MG63 (cell line): ENCODE measurements around the gene MAGOH. TPM values are rescaled to one million over a fixed set of nuclear protein-coding genes. Genes with fewer than 3 reads are reported as not detected.

Experiments
- DNase-seq: peaks from one replicate; pipeline ENCODE4 v3.0.0-alpha.2; 2020
- H3K27me3 ChIP-seq: fragments of 250-450 bp; sonication (Bioruptor Pico); 2 replicates; pipeline ENCODE4 v1.5.1; 2020; ENCODE audit warnings: mild to moderate bottlenecking, moderate library complexity
- H3K36me3 ChIP-seq: fragments of 250-450 bp; sonication (Bioruptor Pico); 2 replicates; pipeline ENCODE4 v1.5.1; 2020; ENCODE audit warnings: mild to moderate bottlenecking, moderate library complexity
- H3K4me3 ChIP-seq: fragments of 250-450 bp; sonication (Bioruptor Pico); 2 replicates; pipeline ENCODE4 v1.5.1; 2020; ENCODE audit warnings: mild to moderate bottlenecking, moderate library complexity
- H3K9me3 ChIP-seq: fragments of 250-450 bp; sonication (Bioruptor Pico); 2 replicates; pipeline ENCODE4 v1.5.1; 2020; ENCODE audit warnings: mild to moderate bottlenecking, moderate library complexity
- total RNA-seq: library from RNA; depleted of rRNA; stranded (reverse); fragments of >200 nt; shearing (Covaris generic); gene quantifications from 2 replicates; pipeline ENCODE4 v1.2.3, GENCODE V29; 2014; ENCODE audit warnings: low replicate concordance

Gene MAGOH
- total RNA-seq, 1 experiment from 2014 or later, result 32.7 TPM

DNA sequence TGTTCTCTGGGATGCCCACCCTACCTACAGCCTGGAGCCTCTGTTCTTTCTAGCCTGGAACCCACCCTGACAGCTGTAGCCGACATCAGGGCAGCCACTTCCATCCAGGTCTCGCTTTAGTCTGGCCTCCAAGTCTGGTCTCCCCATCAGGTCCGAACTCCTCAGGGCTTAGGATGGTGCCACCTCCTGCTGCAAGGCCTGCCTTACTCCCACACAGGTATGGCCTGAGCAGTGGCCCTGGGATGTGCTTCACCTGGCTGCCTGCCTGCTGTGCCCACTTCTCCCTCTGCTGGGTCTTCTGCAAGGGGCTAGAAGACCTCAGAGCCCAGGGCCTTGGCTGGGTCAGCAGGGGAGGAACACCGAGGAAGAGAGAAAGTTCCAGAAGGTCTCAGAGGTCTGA, 35.7 kb upstream of the MAGOH start:
- DNase-seq, result no peak
- no peak overlapping the region for H3K4me3 ChIP-seq
- H3K9me3 ChIP-seq, result no peaks in the 10 kb centered on the region
- no peaks in the 10 kb centered on the region for H3K27me3 ChIP-seq
- H3K36me3 ChIP-seq, result peaks cover 45% of the 10 kb centered on the region

DNA sequence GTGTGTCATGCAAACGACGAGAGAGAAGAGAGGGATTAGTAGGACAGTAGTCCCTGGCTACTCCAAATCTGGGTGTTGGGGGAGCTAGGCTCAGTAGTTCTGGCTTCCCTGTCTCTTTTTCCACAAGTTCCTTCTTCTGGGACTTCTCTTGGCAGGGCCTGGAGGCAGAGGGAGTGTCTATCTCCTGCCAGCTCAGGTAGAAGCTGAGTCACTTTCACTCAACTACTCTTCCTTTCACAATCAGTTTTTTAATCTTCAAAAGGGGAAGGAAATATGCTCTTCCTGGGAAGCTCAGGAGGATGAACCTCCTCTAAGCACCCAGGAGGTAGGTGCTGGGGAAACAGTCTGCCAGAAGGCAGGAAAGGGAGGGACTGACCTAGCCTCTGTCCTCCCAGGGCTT, 35.2 kb upstream of the MAGOH start:
- no peak overlapping the region for H3K4me3 ChIP-seq
- H3K27me3 ChIP-seq, result no peaks in the 10 kb centered on the region
- DNase-seq, result no peak
- H3K9me3 ChIP-seq, result no peaks in the 10 kb centered on the region
- H3K36me3 ChIP-seq, result peaks cover 45% of the 10 kb centered on the region

DNA sequence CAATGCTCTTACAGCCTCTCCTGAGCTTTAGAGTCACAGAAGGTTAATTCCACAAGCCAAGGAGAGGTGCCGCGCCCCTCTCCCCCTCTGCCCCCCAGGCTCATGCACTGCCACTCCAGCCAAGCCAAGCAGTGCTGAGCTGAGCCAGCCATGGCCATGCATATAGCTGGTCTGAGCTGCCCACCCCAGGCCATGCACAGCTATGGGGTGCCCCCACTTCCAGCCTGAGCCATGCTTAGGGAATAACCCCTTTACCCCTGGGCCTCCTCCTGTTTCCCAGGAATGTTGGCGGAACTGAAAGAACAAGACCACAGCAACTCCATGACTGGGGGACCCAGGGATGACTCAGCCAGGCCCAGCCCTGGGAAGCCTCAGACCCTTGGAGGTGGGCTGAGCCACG, 34.0 kb upstream of the MAGOH start:
- H3K36me3 ChIP-seq, result peaks cover 40% of the 10 kb centered on the region
- no peak overlapping the region for H3K4me3 ChIP-seq
- no peak for DNase-seq
- no peaks in the 10 kb centered on the region for H3K9me3 ChIP-seq
- no peaks in the 10 kb centered on the region for H3K27me3 ChIP-seq

DNA sequence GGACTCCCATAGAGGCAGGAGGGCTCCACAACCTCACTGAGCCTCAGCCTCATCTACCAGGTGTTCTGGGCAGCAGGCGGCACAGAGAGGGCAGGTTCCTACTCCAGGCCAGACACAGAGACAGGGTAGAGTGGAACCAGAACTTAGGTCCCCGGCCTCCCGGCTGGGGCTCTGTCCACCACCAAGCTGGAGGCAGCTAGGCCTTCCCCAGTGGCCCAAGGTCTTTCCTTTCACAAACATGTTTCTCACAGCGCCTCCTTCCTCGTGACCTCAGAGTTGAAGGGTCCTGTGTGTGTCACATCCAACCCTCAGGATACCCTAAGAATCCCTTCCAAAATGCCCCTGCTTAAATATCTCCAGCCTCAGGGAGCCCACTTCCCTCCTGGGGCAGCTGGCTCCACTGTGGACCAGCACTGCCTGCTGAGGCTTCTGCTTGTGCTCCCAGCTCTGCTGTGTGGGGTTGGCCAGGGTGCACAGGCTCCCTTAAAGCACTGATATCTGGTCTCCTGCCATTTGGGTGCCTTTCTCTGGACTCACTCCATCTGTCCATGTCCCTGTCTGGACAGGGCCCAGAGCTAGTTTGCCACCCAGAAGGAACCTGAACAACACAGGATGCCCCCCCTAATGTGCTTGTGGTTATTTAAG, 33.2 kb upstream of the MAGOH start:
- no peaks in the 10 kb centered on the region for H3K9me3 ChIP-seq
- DNase-seq, result no peak
- H3K36me3 ChIP-seq, result peaks cover 37% of the 10 kb centered on the region
- H3K4me3 ChIP-seq, result no peak overlapping the region
- no peaks in the 10 kb centered on the region for H3K27me3 ChIP-seq

DNA sequence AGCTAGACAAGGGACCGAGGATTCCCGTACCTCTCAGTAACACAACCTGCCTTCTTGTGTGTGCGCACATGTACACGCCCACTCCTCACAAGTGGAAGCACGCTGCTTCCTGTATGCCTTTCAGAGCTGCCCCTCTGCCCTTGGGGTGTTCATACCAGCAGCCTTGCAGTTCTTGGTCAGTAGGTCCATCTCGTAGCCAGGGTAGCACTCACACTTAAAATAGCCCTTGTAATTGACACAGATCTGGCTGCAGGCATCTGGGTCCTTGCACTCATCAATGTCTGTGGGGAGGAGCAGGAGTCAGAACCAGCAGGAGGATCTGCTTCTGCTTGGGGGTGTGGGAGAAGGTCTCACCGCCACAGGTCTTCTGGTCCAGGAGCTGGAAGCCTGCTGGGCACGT, 32.6 kb upstream of the MAGOH start:
- H3K27me3 ChIP-seq, result no peaks in the 10 kb centered on the region
- no peaks in the 10 kb centered on the region for H3K9me3 ChIP-seq
- DNase-seq, result no peak
- H3K4me3 ChIP-seq, result no peak overlapping the region
- peaks cover 43% of the 10 kb centered on the region for H3K36me3 ChIP-seq

DNA sequence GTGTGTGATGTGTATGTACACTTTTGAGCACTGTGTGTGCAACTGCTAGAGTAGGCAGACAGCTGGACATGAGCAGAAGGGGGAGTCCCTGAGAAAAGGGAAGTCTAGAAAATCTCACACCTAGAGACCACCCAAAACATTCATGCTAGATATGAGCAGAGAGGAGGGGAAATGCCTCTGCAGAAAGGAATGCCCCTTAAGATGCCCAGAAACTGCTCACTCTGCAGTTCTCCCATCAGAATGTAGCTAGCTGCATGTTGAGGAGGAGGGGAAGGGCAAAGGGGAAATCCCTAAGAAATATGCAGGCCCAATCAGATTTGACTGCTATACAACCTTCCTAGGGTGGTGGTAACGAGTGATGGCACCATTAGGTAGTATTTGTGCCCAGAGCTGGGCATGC, 31.8 kb upstream of the MAGOH start:
- H3K36me3 ChIP-seq, result peaks cover 46% of the 10 kb centered on the region
- no peaks in the 10 kb centered on the region for H3K27me3 ChIP-seq
- DNase-seq, result no peak
- H3K4me3 ChIP-seq, result no peak overlapping the region
- H3K9me3 ChIP-seq, result no peaks in the 10 kb centered on the region

DNA sequence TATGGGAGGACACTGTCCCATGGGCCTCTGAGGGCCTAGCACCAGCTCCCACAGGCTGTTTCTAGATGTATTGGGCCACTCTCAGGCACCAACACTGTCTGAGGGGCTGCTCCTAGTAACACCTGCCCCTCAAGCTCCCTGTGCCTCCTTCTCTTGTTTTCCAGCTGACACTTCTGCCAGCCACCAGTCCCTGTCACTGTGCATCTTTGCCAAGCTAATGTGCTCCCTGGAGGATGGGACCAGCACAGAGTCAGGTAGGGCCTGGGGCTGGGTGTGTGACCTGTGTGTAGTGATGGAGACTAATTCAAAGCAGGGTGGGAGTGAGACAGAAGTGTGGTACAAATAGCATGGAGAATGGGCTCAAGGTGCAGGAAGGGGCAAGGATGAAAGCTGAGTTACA, 29.4 kb upstream of the MAGOH start:
- Histone ChIP-seq H3K36me3 (peaks cover 50% of the 10 kb centered on the region), H3K27me3 (no peaks in the 10 kb centered on the region), H3K9me3 (no peaks in the 10 kb centered on the region), H3K4me3 (no peak overlapping the region)
- DNase-seq, result no peak

DNA sequence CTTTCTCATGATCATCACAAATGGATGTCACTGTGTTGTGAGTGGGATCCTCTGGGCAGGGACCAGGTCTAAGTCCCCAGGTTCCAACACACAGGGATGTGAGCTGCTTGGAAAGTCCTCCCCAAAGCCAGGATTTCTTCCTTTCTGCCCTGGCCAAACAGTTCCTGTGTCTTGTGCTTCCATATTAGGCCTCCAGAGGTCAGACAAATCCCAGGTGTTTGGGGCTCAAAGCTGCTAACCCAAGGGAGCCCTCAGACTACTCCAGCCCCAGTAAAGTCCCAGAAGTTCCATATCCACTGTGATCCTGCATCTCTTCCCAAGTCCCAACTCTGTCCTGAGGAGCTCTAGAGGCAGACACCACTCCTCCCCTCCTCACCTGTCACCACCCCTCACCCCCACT, 27.7 kb upstream of the MAGOH start:
- DNase-seq, result no peak
- Histone ChIP-seq H3K27me3 (no peaks in the 10 kb centered on the region), H3K36me3 (peaks cover 64% of the 10 kb centered on the region), H3K9me3 (no peaks in the 10 kb centered on the region), H3K4me3 (no peak overlapping the region)

DNA sequence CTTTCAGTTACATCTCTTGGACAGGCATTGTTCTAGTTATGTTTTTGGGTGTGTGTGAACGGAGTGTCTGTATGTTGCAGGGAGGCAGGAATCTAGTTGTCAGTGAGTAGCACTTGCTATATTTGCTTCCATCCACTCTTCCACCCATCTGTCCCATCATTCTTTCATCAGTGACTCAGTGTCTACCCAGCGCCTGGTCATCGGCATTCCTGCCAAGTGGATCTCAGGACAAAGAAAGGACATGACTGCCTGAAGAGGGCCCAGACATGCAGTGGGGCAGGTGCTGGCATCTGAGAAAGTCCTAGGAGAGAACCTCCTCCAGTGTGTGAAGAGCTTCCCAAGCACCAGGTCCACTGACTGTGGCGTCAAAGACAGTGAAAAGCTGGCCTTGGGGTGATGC, 27.3 kb upstream of the MAGOH start:
- peak; percentile 27 for DNase-seq

DNA sequence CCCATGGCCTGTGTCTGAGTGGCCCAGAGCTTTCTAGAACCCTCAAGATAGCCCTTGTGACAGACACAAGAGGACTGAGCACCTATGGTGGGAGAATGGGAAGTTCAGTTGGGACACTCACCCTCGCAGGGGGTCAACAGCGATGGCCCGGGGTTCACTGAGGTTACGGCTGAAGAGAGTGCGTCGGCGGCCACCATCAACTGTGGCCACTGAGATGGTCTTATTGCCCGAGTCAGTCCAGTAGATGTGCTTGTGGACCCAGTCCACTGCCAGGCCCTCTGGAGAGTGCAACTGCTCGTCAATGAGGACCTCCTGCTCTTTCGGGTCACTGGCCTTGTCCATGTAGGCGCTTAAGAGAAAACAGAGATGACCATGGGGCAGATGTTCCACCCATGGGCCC, 25.7 kb upstream of the MAGOH start:
- no peaks in the 10 kb centered on the region for H3K9me3 ChIP-seq
- DNase-seq, result no peak
- H3K27me3 ChIP-seq, result no peaks in the 10 kb centered on the region
- peaks cover 65% of the 10 kb centered on the region for H3K36me3 ChIP-seq
- no peak overlapping the region for H3K4me3 ChIP-seq

More for the DNA sequence above, 27.3 kb upstream of the MAGOH start:
- no peaks in the 10 kb centered on the region for H3K9me3 ChIP-seq
- H3K27me3 ChIP-seq, result no peaks in the 10 kb centered on the region
- H3K4me3 ChIP-seq, result no peak overlapping the region
- peaks cover 62% of the 10 kb centered on the region for H3K36me3 ChIP-seq

DNA sequence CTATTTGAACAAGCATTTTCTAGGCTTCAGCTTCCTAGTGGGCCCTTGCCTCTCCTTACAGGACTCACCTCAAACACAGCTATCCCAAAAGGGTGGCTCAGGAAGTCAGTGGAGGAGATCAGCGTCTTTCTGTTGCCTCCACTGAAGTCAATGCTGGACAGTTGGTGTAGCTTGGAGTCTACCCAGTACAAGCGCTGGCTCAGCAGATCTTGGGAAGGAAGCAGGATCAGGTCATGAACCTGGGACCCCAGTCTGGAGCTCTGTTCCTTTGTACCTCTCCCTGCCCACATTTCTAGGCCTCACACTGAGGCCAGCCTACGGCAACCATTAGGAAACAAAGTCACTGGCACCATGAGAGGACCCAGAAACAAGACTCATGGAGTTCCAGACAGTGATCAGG, 23.7 kb upstream of the MAGOH start:
- H3K36me3 ChIP-seq, result peaks cover 70% of the 10 kb centered on the region
- H3K27me3 ChIP-seq, result no peaks in the 10 kb centered on the region
- no peak for DNase-seq
- H3K4me3 ChIP-seq, result no peak overlapping the region
- H3K9me3 ChIP-seq, result no peaks in the 10 kb centered on the region

DNA sequence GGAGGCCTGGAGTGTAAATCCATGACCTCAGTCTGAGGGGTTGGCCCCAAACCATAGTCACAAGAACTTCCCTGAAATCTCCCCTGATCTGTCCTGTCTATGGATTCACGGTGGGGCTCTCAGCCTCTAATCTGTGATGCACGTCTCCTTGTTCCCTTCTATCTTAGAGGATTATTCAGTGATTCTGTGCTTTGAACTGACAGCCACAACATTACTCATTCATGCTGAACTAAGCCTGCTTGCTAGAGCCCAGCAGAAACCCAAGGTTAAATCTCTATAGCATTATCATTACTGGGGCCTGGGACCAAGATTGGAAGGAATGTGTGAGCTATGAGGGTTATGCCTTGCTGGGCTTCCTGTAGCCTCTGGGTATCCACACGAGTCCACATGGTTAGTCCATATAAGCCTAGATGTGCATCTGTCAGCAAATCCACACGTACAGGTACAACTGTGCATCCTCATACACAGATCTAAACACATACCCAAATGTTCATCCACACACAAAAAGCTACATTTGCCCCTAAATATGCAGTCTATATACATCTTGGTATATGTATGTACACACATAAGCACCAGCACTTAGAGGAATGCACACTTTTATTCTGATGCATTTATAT, 22.4 kb upstream of the MAGOH start:
- no peaks in the 10 kb centered on the region for H3K9me3 ChIP-seq
- peaks cover 73% of the 10 kb centered on the region for H3K36me3 ChIP-seq
- DNase-seq, result no peak
- no peaks in the 10 kb centered on the region for H3K27me3 ChIP-seq
- no peak overlapping the region for H3K4me3 ChIP-seq

DNA sequence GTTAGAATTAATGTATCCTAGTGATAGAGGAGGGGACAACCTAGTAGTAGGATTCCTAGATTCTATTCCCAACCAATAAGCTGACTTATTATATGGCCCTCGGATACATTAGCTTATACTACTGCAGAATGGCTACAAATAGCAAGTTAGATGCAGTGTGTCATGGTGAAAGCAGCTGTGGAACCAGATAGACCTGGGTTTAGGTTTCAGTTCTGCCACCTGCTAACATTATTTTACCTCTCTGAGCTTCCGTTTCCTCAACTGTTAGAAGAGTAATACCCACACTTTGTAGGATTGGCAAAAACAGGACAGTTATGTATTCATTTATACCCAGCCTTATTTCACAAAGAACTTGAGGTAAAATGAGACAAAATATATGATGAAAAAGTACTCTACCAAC, 21.6 kb upstream of the MAGOH start:
- Histone ChIP-seq H3K27me3 (no peaks in the 10 kb centered on the region), H3K9me3 (no peaks in the 10 kb centered on the region), H3K36me3 (peaks cover 76% of the 10 kb centered on the region), H3K4me3 (no peak overlapping the region)
- no peak for DNase-seq

DNA sequence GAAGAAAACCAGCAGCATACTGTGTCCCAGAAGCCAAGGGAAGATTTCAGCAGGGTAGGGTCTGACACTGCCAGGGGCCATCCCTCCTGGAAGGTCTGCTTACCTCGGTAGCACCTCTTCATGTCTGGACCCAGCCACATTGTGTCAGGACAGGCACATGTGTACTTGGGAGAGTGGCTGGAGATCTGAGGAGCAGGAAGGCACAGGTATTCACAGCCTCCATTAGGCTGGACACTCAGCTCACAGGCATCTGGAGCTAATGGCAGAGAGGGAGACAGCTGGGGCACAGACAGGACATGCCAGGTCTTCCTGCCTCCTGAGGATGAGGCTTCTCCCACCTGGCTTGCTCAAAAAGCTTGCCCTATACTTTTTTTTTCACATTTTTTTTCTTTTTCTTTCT, 19.9 kb upstream of the MAGOH start:
- Histone ChIP-seq H3K27me3 (no peaks in the 10 kb centered on the region), H3K9me3 (no peaks in the 10 kb centered on the region), H3K4me3 (no peak overlapping the region), H3K36me3 (peaks cover 73% of the 10 kb centered on the region)
- no peak for DNase-seq

DNA sequence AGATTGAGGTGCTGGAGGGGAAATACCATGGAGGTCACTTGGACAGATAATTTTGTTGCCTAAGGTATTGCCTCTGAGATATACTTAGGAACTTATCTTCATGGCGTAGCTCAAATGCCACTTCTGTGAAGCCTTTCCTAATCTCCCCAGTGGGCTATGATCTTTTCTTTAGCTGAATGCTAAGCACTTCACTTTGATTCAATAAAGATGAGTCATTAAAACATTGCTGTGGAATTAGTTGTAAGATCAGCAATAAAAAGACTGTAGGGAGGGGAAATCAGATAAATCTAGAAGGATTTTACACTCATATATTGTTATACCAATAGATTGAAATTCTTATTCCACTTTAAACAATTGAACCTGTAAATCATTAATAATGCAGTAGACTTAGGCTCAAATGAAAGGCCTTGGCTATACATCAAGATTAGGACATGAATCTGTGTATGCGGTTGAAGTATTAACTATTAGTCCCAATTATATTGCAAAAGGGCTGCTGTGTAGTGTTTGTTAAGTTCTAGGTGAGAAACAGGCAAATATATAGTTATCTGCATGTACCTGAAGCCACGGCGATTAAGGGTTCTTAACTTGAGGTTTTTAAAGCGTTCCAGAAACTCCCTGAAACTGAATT, 19.2 kb upstream of the MAGOH start:
- Histone ChIP-seq H3K9me3 (no peaks in the 10 kb centered on the region), H3K36me3 (peaks cover 69% of the 10 kb centered on the region), H3K27me3 (no peaks in the 10 kb centered on the region), H3K4me3 (no peak overlapping the region)
- DNase-seq, result no peak

DNA sequence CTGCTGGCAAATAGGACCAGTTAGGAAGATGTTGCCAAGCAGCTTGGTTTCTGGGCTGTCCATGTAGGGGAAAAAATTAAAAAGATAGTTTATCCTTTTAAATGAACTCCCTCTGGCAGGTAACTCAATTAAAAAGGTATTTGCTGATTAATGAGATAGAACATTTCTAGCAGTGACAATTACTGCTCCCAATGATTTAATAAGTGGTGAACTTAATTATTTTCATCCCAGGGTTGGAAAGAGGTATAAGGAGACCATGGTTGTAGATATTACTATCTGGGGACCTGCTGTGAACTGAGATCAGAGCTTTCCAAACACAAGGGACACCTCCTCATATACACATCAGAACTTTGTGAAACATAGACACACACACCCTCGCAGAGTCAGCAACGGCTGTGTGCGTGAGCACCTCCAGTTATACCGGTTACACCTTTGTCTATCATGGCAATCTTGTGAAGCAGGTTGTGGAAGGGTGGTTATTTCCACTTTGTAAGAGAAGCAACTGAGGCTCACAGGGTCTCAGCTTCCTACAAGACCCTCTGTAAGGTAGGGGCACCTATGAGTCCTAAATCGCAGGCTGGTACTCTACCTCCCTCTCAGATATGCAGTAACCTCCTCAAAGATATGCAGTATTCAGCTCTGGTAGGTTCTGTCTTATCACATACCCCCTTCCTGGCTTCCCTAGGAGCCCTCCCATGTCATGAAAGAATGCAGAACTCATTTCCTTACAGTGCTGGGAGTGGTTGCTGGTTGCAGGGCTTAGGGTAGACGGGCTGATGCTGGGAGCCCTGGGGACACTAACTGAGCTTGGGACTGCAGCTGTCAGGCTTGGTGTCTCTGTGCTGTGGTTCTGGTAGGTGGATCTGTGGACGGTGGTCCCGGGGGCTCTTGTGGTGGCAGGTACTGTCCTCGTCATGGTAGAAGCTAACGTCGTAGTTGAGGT, 18.5 kb upstream of the MAGOH start:
- Histone ChIP-seq H3K9me3 (no peaks in the 10 kb centered on the region), H3K27me3 (no peaks in the 10 kb centered on the region), H3K36me3 (peaks cover 68% of the 10 kb centered on the region), H3K4me3 (no peak overlapping the region)
- no peak for DNase-seq

DNA sequence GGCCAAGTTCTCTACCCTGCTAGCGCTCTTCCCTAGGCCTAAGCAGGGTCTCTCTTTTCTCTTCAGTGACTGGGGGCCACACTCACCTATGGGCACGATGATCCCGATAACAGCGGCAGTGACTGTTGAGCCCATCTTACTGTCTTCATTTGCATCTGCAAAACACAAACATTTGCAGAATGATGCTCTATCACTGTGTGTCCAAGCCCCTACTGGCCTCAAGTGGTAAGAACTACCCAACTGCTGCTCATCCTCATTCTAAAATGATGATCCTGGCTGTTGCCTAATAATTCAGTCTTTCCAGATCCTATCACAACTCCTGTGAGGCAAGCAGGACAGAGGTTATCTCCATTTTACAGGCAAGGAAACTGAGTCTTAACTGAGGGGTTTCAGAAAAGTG, 16.7 kb upstream of the MAGOH start:
- Histone ChIP-seq H3K27me3 (no peaks in the 10 kb centered on the region), H3K9me3 (no peaks in the 10 kb centered on the region), H3K4me3 (no peak overlapping the region), H3K36me3 (peaks cover 67% of the 10 kb centered on the region)
- DNase-seq, result no peak
